K562 (cell line): ENCODE measurements around the gene SGIP1. TPM values are rescaled to one million over a fixed set of nuclear protein-coding genes. Genes with fewer than 3 reads are reported as not detected.
A peak's percentile ranks its signal among the peaks of the same experiment; 100 is the strongest.

Experiments used
- ATF1 ChIP-seq, 2 experiments: fragments of 450-650 bp in 1 of 2; IDR thresholded peaks; 2 replicates each; pipeline ENCODE4 v1.6.1; 2016; ENCODE audit warnings: missing compliant biosample characterization in 1 of 2, missing genetic modification characterization in 1 of 2
- CAMTA2 ChIP-seq: fragments of 250-450 bp; sonication (Bioruptor Pico); conservative IDR thresholded peaks from 2 replicates; pipeline ENCODE4 v1.5.1; 2022
- EGR1 ChIP-seq: fragments of 450-650 bp; conservative IDR thresholded peaks from 2 replicates; pipeline ENCODE4 v1.6.1; 2017; ENCODE audit warnings: mild to moderate bottlenecking
- ESRRA ChIP-seq: fragments of 450-650 bp; IDR thresholded peaks from 2 replicates; pipeline ENCODE4 v1.6.1; 2014; ENCODE audit warnings: low read depth, mild to moderate bottlenecking, moderate library complexity, borderline replicate concordance
- FOS ChIP-seq: IDR thresholded peaks from 3 replicates; pipeline ENCODE4 v1.6.1; 2011; ENCODE audit not compliant: insufficient read length; ENCODE audit errors: extremely low read depth
- MAFG ChIP-seq: fragments of 450-650 bp; conservative IDR thresholded peaks from 2 replicates; pipeline ENCODE4 v1.6.1; 2016; ENCODE audit warnings: missing genetic modification characterization, missing compliant biosample characterization
- NFATC3 ChIP-seq: fragments of 450-650 bp; IDR thresholded peaks from 2 replicates; pipeline ENCODE4 v1.6.1; 2017; ENCODE audit warnings: mild to moderate bottlenecking
- NR2C1 ChIP-seq, 2 experiments: fragments of 450-650 bp; IDR thresholded peaks; 2 replicates each; pipeline ENCODE4 v1.6.1; 2017; ENCODE audit warnings: mild to moderate bottlenecking in 2 of 2, antibody characterized with exemption in 1 of 2, inconsistent platforms in 1 of 2, missing compliant biosample characterization in 1 of 2, missing genetic modification characterization in 1 of 2
- POLR2AphosphoS5 ChIP-seq: IDR thresholded peaks from 2 replicates; pipeline ENCODE4 v1.6.1; 2011; ENCODE audit warnings: mild to moderate bottlenecking, low read depth, low read length, moderate library complexity; ENCODE audit not compliant: control insufficient read depth, insufficient read depth
- POLR2H ChIP-seq: IDR thresholded peaks from 2 replicates; pipeline ENCODE4 v1.6.1; 2016; ENCODE audit warnings: missing genetic modification characterization, low read depth, mild to moderate bottlenecking, control low read depth, missing compliant biosample characterization, moderate library complexity
- PPARD ChIP-seq: fragments of 250-450 bp; sonication (Bioruptor Pico); IDR thresholded peaks from 2 replicates; pipeline ENCODE4 v1.8.0; 2022; ENCODE audit warnings: inconsistent platforms, mild to moderate bottlenecking, moderate library complexity
- ZFP1 ChIP-seq: fragments of 450-650 bp; formaldehyde crosslinking; IDR thresholded peaks from 2 replicates; pipeline ENCODE4 v1.4.0; 2020; ENCODE audit warnings: mild to moderate bottlenecking, mixed read lengths
- ZNF217 ChIP-seq: sonication (generic); formaldehyde crosslinking; IDR thresholded peaks from 2 replicates; pipeline ENCODE4 v1.8.0; 2022; ENCODE audit warnings: mild to moderate bottlenecking, missing genetic modification reagents
- ZNF507 ChIP-seq: conservative IDR thresholded peaks from 2 replicates; pipeline ENCODE4 v1.6.1; 2017; ENCODE audit warnings: missing genetic modification characterization, missing compliant biosample characterization
- ZNF551 ChIP-seq: fragments of 250-450 bp; sonication (Bioruptor Pico); IDR thresholded peaks from 2 replicates; pipeline ENCODE4 v1.5.0; 2021; ENCODE audit warnings: mild to moderate bottlenecking, moderate library complexity
- ZNF785 ChIP-seq: fragments of 250-450 bp; sonication (Bioruptor Pico); IDR thresholded peaks from 2 replicates; pipeline ENCODE4 v1.4.0; 2020; ENCODE audit warnings: mild to moderate bottlenecking
- polyA plus RNA-seq, 8 experiments: library from polyadenylated mRNA; depleted of rRNA in 4 of 8; stranded (reverse) in 5 of 8; unstranded in 3 of 8; fragments of >200 nt; fragmentation: Nextera tagmentation in 2 of 8; fragmentation: Illumina TruSeq in 1 of 8; extraction: Ambion mirVana in 2 of 8; extraction: Trizol in 1 of 8; gene quantifications; 2 replicates each; pipeline versions ENCODE4 v1.2.1 to v1.2.3, GENCODE V29; 2011 to 2014; ENCODE audit warnings: inconsistent platforms in 1 of 8, missing spikeins in 1 of 8
- total RNA-seq, 7 experiments: library from RNA; depleted of rRNA in 6 of 7; stranded (reverse); fragments of >200 nt in 6 of 7; fragmentation: Illumina TruSeq in 2 of 7; extraction: Trizol in 2 of 7; gene quantifications; 2 replicates each; pipeline versions ENCODE4 v1.2.1 to v1.2.3, GENCODE V29; 2011 to 2021; ENCODE audit warnings: low replicate concordance in 1 of 7
- TF ChIP-seq, protein P1 (sequence below): fragments of 250-450 bp; sonication (Bioruptor Pico); IDR thresholded peaks from 2 replicates; pipeline ENCODE4 v1.4.0; 2020; ENCODE audit warnings: mild to moderate bottlenecking, moderate library complexity
- TF ChIP-seq, protein P2 (sequence below): sonication (generic); formaldehyde crosslinking; IDR thresholded peaks from 2 replicates; pipeline ENCODE4 v1.8.0; 2022; ENCODE audit warnings: mild to moderate bottlenecking, missing genetic modification reagents
- TF ChIP-seq, protein P3 (sequence below), 3 experiments: IDR thresholded peaks in 2 of 3; conservative IDR thresholded peaks in 1 of 3; 2 replicates each; pipeline ENCODE4 v1.5.1; 2011 to 2012; ENCODE audit warnings: low read length in 3 of 3, mild to moderate bottlenecking in 3 of 3, control low read depth in 2 of 3, improper control_type of control experiment in 1 of 3, inconsistent platforms in 1 of 3, low read depth in 1 of 3, mixed read lengths in 1 of 3, moderate library complexity in 1 of 3; ENCODE audit not compliant: insufficient read depth in 2 of 3
- TF ChIP-seq, protein P4 (sequence below): fragments of 450-650 bp; IDR thresholded peaks from 2 replicates; pipeline ENCODE4 v1.6.1; 2016; ENCODE audit warnings: borderline replicate concordance

SGIP1 gene
- total and polyA plus RNA-seq, 9 of the 15 experiments (the other 6 are each of a cell fraction or from before 2014, with no cell fraction given): 0.07 to 0.35 TPM; not detected in 7

DNA sequence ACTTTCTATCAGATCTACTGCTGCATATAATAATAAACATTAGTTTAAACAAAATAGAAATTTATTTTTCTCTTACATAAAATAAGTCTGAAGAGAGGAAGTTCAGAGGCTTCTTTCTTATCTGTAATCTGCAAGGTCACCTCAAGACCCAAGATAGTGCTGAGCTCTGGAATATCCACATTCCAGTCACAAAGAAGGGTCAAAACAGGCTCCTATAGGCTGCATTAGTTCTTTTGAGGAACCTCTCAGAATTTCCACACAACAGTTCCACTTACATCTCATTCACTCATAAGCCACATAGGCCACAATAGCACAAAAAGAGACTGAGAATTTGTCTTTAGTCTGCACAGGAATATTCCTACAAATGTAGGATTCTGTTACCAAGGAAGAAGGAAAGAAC, 233.7 kb downstream of the SGIP1 start (continued):
- TF ChIP-seq ESRRA: peak; percentile 91
- TF ChIP-seq NR2C1 (IDR thresholded peaks at IDR 0.05): no peak
- 0 out of 2 replicates have a peak, but pooled peaks have one; percentile 19 for TF ChIP-seq NR2C1 (tag; IDR thresholded peaks at IDR 0.05)
- TF ChIP-seq EGR1: no peak
- TF ChIP-seq MAFG (tag): no peak
- TF ChIP-seq POLR2AphosphoS5: no peak
- TF ChIP-seq, protein P1, sequence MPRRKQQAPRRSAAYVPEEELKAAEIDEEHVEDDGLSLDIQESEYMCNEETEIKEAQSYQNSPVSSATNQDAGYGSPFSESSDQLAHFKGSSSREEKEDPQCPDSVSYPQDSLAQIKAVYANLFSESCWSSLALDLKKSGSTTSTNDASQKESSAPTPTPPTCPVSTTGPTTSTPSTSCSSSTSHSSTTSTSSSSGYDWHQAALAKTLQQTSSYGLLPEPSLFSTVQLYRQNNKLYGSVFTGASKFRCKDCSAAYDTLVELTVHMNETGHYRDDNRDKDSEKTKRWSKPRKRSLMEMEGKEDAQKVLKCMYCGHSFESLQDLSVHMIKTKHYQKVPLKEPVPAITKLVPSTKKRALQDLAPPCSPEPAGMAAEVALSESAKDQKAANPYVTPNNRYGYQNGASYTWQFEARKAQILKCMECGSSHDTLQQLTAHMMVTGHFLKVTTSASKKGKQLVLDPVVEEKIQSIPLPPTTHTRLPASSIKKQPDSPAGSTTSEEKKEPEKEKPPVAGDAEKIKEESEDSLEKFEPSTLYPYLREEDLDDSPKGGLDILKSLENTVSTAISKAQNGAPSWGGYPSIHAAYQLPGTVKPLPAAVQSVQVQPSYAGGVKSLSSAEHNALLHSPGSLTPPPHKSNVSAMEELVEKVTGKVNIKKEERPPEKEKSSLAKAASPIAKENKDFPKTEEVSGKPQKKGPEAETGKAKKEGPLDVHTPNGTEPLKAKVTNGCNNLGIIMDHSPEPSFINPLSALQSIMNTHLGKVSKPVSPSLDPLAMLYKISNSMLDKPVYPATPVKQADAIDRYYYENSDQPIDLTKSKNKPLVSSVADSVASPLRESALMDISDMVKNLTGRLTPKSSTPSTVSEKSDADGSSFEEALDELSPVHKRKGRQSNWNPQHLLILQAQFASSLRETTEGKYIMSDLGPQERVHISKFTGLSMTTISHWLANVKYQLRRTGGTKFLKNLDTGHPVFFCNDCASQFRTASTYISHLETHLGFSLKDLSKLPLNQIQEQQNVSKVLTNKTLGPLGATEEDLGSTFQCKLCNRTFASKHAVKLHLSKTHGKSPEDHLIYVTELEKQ (CRISPR knock-in tag): no peak
- TF ChIP-seq ZNF551 (CRISPR knock-in tag): no peak
- no peak for TF ChIP-seq ZNF217 (CRISPR knock-in tag)
- no peak for TF ChIP-seq CAMTA2 (CRISPR knock-in tag)
- no peak for TF ChIP-seq POLR2H (tag)
- TF ChIP-seq NFATC3: no peak
- TF ChIP-seq, protein P2, sequence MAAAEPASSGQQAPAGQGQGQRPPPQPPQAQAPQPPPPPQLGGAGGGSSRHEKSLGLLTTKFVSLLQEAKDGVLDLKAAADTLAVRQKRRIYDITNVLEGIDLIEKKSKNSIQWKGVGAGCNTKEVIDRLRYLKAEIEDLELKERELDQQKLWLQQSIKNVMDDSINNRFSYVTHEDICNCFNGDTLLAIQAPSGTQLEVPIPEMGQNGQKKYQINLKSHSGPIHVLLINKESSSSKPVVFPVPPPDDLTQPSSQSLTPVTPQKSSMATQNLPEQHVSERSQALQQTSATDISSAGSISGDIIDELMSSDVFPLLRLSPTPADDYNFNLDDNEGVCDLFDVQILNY: no peak
- TF ChIP-seq ZFP1 (CRISPR knock-in tag): no peak
- no peak for TF ChIP-seq ZNF507 (tag)
- no peak for TF ChIP-seq ZNF785 (CRISPR knock-in tag)
- TF ChIP-seq, protein P3, sequence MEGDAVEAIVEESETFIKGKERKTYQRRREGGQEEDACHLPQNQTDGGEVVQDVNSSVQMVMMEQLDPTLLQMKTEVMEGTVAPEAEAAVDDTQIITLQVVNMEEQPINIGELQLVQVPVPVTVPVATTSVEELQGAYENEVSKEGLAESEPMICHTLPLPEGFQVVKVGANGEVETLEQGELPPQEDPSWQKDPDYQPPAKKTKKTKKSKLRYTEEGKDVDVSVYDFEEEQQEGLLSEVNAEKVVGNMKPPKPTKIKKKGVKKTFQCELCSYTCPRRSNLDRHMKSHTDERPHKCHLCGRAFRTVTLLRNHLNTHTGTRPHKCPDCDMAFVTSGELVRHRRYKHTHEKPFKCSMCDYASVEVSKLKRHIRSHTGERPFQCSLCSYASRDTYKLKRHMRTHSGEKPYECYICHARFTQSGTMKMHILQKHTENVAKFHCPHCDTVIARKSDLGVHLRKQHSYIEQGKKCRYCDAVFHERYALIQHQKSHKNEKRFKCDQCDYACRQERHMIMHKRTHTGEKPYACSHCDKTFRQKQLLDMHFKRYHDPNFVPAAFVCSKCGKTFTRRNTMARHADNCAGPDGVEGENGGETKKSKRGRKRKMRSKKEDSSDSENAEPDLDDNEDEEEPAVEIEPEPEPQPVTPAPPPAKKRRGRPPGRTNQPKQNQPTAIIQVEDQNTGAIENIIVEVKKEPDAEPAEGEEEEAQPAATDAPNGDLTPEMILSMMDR (IDR thresholded peaks at IDR 0.05 in 2 of 3, conservative IDR thresholded peaks at IDR 0.05 in 1 of 3; ENCODE audit: insufficient read depth in 2 of 3, low read depth in 1 of 3, low read length in 3 of 3): no peak
- TF ChIP-seq ATF1 (CRISPR knock-in tag; IDR thresholded peaks at IDR 0.05): no peak
- no peak for TF ChIP-seq ATF1 (tag; IDR thresholded peaks at IDR 0.05)
- TF ChIP-seq, protein P4, sequence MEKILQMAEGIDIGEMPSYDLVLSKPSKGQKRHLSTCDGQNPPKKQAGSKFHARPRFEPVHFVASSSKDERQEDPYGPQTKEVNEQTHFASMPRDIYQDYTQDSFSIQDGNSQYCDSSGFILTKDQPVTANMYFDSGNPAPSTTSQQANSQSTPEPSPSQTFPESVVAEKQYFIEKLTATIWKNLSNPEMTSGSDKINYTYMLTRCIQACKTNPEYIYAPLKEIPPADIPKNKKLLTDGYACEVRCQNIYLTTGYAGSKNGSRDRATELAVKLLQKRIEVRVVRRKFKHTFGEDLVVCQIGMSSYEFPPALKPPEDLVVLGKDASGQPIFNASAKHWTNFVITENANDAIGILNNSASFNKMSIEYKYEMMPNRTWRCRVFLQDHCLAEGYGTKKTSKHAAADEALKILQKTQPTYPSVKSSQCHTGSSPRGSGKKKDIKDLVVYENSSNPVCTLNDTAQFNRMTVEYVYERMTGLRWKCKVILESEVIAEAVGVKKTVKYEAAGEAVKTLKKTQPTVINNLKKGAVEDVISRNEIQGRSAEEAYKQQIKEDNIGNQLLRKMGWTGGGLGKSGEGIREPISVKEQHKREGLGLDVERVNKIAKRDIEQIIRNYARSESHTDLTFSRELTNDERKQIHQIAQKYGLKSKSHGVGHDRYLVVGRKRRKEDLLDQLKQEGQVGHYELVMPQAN: no peak
- no peak for TF ChIP-seq FOS
- no peak for TF ChIP-seq PPARD (CRISPR knock-in tag)
